ENCODE measurements around the gene ROCK1. TPM values are rescaled to one million over a fixed set of nuclear protein-coding genes. Genes with fewer than 3 reads are reported as not detected.

The ROCK1 gene
- total and polyA plus RNA-seq, 2 experiments from 2014 or later = 27.3 to 27.7 TPM

DNA sequence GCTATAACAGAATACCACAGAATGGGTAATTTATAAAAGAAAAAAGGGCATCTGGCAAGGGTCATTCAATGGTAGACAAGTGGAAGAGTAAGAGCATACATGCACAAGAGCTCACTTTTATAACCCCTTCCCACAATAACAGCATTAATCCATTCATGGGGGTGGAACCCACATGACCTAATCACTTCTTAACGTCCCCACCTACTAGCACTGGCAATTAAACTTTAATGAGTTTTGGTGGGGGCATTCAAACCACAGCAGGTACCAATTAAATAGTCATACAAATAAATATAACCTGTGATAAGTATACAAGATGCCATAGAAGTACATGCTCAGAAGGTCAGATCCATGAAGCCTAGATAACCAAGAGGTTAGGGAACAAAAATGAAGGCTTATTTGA, 48.6 kb downstream of the ROCK1 start:
- no peaks in the 10 kb centered on the region for H3K4me1 ChIP-seq (ENCODE audit: low read depth)
- DNase-seq (ENCODE audit: low read depth in 1 of 2, low spot score in 1 of 2) = no peak
- no peaks in the 10 kb centered on the region for H3K36me3 ChIP-seq
- H3K4me3 ChIP-seq = no peak overlapping the region
- H3K27ac ChIP-seq = no peak overlapping the region
- H3K27me3 ChIP-seq = no peaks in the 10 kb centered on the region
- TF ChIP-seq CTCF (IDR thresholded peaks at IDR 0.05; ENCODE audit: low read depth, low read length) = no peak
- no peaks in the 10 kb centered on the region for H3K9me3 ChIP-seq (ENCODE audit: low read depth)

- Histone ChIP-seq H3K9me3 (ENCODE audit: low read depth) (no peaks in the 10 kb centered on the region), H3K4me3 (no peak overlapping the region), H3K27me3 (no peaks in the 10 kb centered on the region), H3K36me3 (no peaks in the 10 kb centered on the region), H3K4me1 (ENCODE audit: low read depth) (no peaks in the 10 kb centered on the region), H3K27ac (no peak overlapping the region)
- TF ChIP-seq CTCF (IDR thresholded peaks at IDR 0.05; ENCODE audit: low read depth, low read length) = no peak
- DNase-seq (ENCODE audit: low read depth in 1 of 2, low spot score in 1 of 2) = no peak
These were observed 54.5 kb downstream of the ROCK1 start for GRCh38 chr18:21057112-21057511.

- no peak for TF ChIP-seq CTCF (IDR thresholded peaks at IDR 0.05; ENCODE audit: low read depth, low read length)
- H3K4me3 ChIP-seq = no peak overlapping the region
- H3K27ac ChIP-seq = no peak overlapping the region
- no peaks in the 10 kb centered on the region for H3K9me3 ChIP-seq (ENCODE audit: low read depth)
- no peaks in the 10 kb centered on the region for H3K4me1 ChIP-seq (ENCODE audit: low read depth)
- H3K36me3 ChIP-seq = no peaks in the 10 kb centered on the region
- no peaks in the 10 kb centered on the region for H3K27me3 ChIP-seq
- no peak for DNase-seq (ENCODE audit: low read depth in 1 of 2, low spot score in 1 of 2)
These were observed 55.1 kb downstream of the ROCK1 start for GRCh38 chr18:21056545-21056944.

- H3K4me3 ChIP-seq = no peak overlapping the region
- no peak for DNase-seq (ENCODE audit: low read depth in 1 of 2, low spot score in 1 of 2)
- no peaks in the 10 kb centered on the region for H3K27me3 ChIP-seq
- H3K27ac ChIP-seq = no peak overlapping the region
- peaks cover 3% of the 10 kb centered on the region for H3K4me1 ChIP-seq (ENCODE audit: low read depth)
- no peaks in the 10 kb centered on the region for H3K36me3 ChIP-seq
- H3K9me3 ChIP-seq (ENCODE audit: low read depth) = no peaks in the 10 kb centered on the region
- TF ChIP-seq CTCF (IDR thresholded peaks at IDR 0.05; ENCODE audit: low read depth, low read length) = no peak
These were observed 57.3 kb downstream of the ROCK1 start for GRCh38 chr18:21054252-21054821.

DNA sequence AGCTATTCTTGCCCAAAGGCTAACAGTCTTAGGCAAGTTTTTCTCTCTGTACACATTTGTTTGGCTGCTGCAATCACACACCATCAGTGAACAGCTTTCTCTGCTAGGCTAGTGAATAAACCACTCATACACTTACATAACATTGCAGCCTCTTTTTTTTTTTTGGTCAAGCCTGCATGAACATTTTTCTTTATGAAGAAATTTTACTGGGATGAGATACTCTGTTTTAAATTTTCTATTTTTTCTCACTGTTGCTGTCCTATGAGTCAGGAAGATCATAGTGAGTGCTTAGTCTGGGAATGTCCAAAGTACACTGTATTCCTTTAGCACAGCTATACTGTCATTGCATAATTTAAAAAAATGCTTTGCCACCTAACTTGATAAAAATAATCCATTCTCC, 58.5 kb downstream of the ROCK1 start:
- Histone ChIP-seq H3K36me3 (no peaks in the 10 kb centered on the region), H3K27me3 (no peaks in the 10 kb centered on the region), H3K4me1 (ENCODE audit: low read depth) (peaks cover 4% of the 10 kb centered on the region), H3K9me3 (ENCODE audit: low read depth) (no peaks in the 10 kb centered on the region), H3K4me3 (no peak overlapping the region), H3K27ac (no peak overlapping the region)
- TF ChIP-seq CTCF (IDR thresholded peaks at IDR 0.05; ENCODE audit: low read depth, low read length) = no peak
- DNase-seq (ENCODE audit: low read depth in 1 of 2, low spot score in 1 of 2) = peak in 1 of 2 donors; percentile 77
